Small intestine (tissue), 7 donors: ENCODE measurements around the gene PPP1R14B. TPM values are rescaled to one million over a fixed set of nuclear protein-coding genes. Genes with fewer than 3 reads are reported as not detected.

Experiments used
- DNase-seq, 2 donors: peaks; one replicate each; pipeline versions ENCODE4 v3.0.0 to v3.0.0-alpha.2; 2013
- FAIRE-seq: peaks from 2 replicates; lab custom pipeline; 2012; peaks lifted over from hg19 to GRCh38; lab: Jason Lieb, UNC
- H3K27ac ChIP-seq, 3 donors: one replicate each; pipeline ENCODE4 v1.5.1; 2013; ENCODE audit warnings: low read length in 2 of 3, mild to moderate bottlenecking in 2 of 3, control low read depth in 1 of 3, inconsistent platforms in 1 of 3, low read depth in 1 of 3, moderate library complexity in 1 of 3
- H3K27me3 ChIP-seq, 3 donors: one replicate each; pipeline ENCODE4 v1.6.1; 2013; ENCODE audit warnings: low read length in 3 of 3, inconsistent platforms in 1 of 3; ENCODE audit not compliant: control insufficient read depth in 3 of 3, insufficient read depth in 3 of 3
- H3K36me3 ChIP-seq, 3 donors: one replicate each; pipeline ENCODE4 v1.6.1; 2013; ENCODE audit warnings: low read length in 3 of 3, inconsistent platforms in 1 of 3, low read depth in 1 of 3, mild to moderate bottlenecking in 1 of 3, moderate library complexity in 1 of 3; ENCODE audit not compliant: control insufficient read depth in 3 of 3, insufficient read depth in 2 of 3
- H3K4me1 ChIP-seq, 3 donors: one replicate each; pipeline ENCODE4 v1.6.1; 2013; ENCODE audit warnings: low read length in 2 of 3, inconsistent platforms in 1 of 3, low read depth in 1 of 3, mild to moderate bottlenecking in 1 of 3, moderate library complexity in 1 of 3; ENCODE audit not compliant: control insufficient read depth in 3 of 3, insufficient read depth in 2 of 3
- H3K4me3 ChIP-seq, 3 donors: one replicate each; pipeline ENCODE4 v1.5.1; 2013; ENCODE audit warnings: low read length in 3 of 3, control low read depth in 1 of 3, inconsistent platforms in 1 of 3, low read depth in 1 of 3, mild to moderate bottlenecking in 1 of 3, moderate library complexity in 1 of 3
- H3K9me3 ChIP-seq, 2 donors: one replicate each; pipeline ENCODE4 v1.6.1; 2013; ENCODE audit warnings: low read depth in 1 of 2, low read length in 1 of 2; ENCODE audit not compliant: control insufficient read depth in 2 of 2, insufficient read depth in 1 of 2
- WGBS, 3 donors: extraction: QIAGEN DNeasy Blood & Tissue Kit; methylation state at CpG; one replicate each; pipeline ENCODE4 v1.1.7; 2013; 5-methylcytosine and 5-hydroxymethylcytosine counted together
- polyA plus RNA-seq, 4 donors: library from polyadenylated mRNA; stranded (reverse) in 3 of 4; unstranded in 1 of 4; fragments of 200-250 nt in 3 of 4; fragments of 120-200 nt in 1 of 4; gene quantifications; one replicate each; pipeline versions ENCODE4 v1.2.1 to v1.2.3, GENCODE V29; 2013
- donor health status: healthy with polysubstance abuse.
- donor health status: control.
- donor health status: control.
- donor health status: Bipolar disorder and iron deficiency.
- donor health status: healthy.

The PPP1R14B gene
- polyA plus RNA-seq, 4 donors = 46.9 to 161 (median 143) TPM

DNA sequence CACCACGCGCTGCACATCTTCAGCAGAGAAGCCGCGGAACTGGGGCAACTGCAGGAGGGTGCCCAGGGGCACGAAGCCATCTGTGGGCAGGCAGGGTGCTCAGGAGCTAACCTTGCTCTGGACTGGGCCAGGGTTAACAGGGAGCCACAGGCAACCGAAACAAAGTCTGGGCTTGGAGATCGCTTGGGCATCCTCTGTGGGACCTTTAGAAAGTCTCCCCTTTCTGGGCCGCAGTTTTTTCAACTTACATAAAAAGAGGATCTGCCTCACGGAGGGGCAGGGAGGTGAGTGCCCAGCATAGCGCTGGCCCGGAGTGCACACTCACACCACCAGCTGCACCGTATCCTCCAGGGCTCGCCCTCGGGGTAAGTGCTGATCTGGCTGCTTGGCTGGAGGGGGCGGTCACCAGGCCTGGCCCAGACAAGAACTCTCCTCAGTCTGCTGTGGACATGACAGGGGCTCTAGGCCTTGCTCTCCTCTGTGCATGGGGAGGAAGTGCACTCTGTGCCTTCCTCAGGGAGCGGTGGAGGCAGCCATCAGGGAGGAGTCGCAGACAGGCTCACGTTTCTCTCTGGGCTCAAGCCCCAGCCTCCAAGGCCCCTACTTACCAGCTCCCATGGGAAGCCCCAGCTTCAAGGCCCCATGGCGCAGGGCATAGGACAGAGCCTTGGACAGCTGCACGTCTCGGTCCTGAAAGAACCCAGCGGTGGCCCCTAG is 21.7 kb downstream of the PPP1R14B start:
- 59 to 60% (median 59%) methylated on average over 22 of the region's 22 CpGs for WGBS, 3 donors

DNA sequence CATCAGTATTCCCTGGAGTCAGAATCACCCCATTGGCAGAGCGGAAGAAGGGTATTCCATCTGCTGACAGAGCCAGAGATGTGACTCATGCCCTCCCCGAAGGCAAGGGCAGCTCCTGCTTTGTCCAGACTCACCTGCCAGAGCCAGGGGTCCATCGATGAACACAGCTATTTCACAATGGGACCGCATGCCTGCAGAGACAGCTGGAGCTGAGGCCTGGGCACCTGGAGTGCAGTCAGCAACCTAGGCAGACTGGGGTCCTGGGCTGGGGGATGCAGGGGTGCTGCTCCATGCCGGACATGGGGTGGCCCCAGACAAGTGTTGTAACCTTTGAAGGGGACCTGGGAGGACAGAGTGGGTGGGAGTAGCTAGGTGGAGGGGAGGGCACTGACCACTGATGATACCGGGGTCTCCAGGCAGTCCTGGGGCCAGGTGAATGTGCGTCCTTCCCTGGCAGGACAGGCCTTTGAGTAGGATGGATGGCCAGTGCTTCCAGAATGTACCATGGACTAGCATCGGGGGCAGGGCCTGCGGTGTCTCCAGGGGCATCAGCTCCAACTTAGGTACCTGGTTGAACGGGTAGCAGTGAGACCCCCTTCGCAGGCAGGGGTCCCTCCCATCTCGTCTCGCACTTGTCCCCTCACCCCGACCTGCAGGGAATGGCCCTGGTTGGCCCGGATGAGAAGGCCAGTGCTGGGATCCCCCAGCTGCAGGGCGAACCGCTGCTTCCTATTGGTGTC is 22.4 kb downstream of the PPP1R14B start:
- no peak overlapping the region for H3K4me3 ChIP-seq
- FAIRE-seq = no peak
- H3K36me3 ChIP-seq = peaks cover 4 to 45% (median 6%) of the 10 kb centered on the region in 3 donors
- no peak for DNase-seq
- no peaks in the 10 kb centered on the region for H3K27me3 ChIP-seq
- WGBS, 3 donors = 88 to 91% (median 90%) methylated on average over 17 of the region's 17 CpGs
- peaks cover 0 to 23% (median 1%) of the 10 kb centered on the region in 3 donors for H3K4me1 ChIP-seq
- no peaks in the 10 kb centered on the region for H3K9me3 ChIP-seq
- no peak overlapping the region for H3K27ac ChIP-seq

More for the DNA sequence above, 21.7 kb downstream of the PPP1R14B start:
- no peak for FAIRE-seq
- H3K27me3 ChIP-seq = no peaks in the 10 kb centered on the region
- no peaks in the 10 kb centered on the region for H3K9me3 ChIP-seq
- peaks cover 0 to 38% (median 2%) of the 10 kb centered on the region in 3 donors for H3K36me3 ChIP-seq
- peak overlapping the region in 2 of 3 donors; percentile 73 to 83 for H3K4me3 ChIP-seq
- no peak for DNase-seq
- peaks cover 0 to 30% (median 3%) of the 10 kb centered on the region in 3 donors for H3K4me1 ChIP-seq
- peak overlapping the region; percentile 57 to 82 (median 62) for H3K27ac ChIP-seq

DNA sequence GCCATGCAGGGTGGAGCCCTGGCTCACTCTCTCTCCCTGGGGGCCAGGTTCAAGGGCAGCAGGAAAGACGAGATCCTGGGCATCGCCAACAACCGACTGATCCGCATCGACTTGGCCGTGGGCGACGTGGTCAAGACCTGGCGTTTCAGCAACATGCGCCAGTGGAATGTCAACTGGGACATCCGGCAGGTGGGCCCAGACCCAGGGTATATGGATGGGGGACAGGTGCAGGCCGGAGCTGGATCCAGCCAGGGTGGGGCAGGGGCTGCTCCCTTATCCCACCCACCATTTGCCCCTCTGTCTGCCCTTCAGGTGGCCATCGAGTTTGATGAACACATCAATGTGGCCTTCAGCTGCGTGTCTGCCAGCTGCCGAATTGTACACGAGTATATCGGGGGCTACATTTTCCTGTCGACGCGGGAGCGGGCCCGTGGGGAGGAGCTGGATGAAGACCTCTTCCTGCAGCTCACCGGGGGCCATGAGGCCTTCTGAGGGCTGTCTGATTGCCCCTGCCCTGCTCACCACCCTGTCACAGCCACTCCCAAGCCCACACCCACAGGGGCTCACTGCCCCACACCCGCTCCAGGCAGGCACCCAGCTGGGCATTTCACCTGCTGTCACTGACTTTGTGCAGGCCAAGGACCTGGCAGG is 23.6 kb downstream of the PPP1R14B start:
- Histone ChIP-seq H3K9me3 (no peaks in the 10 kb centered on the region), H3K4me3 (no peak overlapping the region), H3K27ac (peak overlapping the region in 1 of 3 donors; percentile 14), H3K4me1 (peaks cover 0 to 18% (median 1%) of the 10 kb centered on the region in 3 donors), H3K27me3 (no peaks in the 10 kb centered on the region), H3K36me3 (peaks cover 4 to 56% (median 6%) of the 10 kb centered on the region in 3 donors)
- WGBS, 3 donors = 86 to 88% (median 88%) methylated on average over 24 of the region's 24 CpGs
- FAIRE-seq (no peak), DNase-seq (no peak)

DNA sequence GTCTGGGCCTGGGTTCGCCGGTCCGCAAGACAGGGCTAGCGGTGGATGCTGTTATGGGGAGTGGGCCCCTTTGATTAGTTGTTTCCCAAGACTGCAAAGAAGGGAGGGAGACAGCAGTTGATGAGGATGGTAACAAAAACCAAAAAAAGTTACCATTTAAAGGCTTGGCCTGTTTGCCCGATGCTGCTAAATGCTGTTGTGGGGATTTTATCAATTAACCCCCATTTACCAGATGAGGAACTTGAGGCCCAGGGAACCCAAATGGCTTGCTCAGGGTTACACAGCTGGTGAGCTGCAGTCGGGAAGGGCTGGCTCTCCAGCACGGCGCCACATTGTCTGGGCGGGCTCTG is 24.1 kb downstream of the PPP1R14B start:
- 80 to 83% (median 81%) methylated on average over 9 of the region's 9 CpGs for WGBS, 3 donors
- Histone ChIP-seq H3K4me3 (no peak overlapping the region), H3K9me3 (no peaks in the 10 kb centered on the region), H3K36me3 (peaks cover 4 to 58% (median 6%) of the 10 kb centered on the region in 3 donors), H3K27ac (no peak overlapping the region), H3K4me1 (peaks cover 0 to 18% (median 1%) of the 10 kb centered on the region in 3 donors), H3K27me3 (no peaks in the 10 kb centered on the region)
- FAIRE-seq = no peak
- DNase-seq = no peak

DNA sequence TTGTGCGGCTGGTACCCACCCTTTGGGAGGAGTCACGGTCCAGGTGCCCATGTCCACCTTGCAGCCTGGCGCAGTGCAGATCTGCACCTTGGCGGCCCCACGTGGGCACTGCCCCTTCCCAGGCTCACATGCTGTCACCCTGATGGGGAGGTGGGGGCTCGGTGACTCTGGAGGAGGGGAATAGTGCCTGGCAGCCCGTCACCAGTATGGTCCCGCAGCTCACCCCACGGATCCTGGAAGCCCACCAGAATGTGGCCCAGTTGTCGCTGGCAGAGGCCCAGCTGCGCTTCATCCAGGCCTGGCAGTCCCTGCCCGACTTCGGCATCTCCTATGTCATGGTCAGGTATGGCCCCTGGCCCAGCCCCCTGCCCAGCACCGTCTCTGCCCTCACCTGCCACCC is 25.9 kb downstream of the PPP1R14B start:
- H3K27ac ChIP-seq = no peak overlapping the region
- H3K27me3 ChIP-seq = no peaks in the 10 kb centered on the region
- H3K4me1 ChIP-seq = peaks cover 0 to 6% (median 1%) of the 10 kb centered on the region in 3 donors
- H3K4me3 ChIP-seq = no peak overlapping the region
- H3K36me3 ChIP-seq = peaks cover 4 to 63% (median 6%) of the 10 kb centered on the region in 3 donors
- FAIRE-seq (no peak), DNase-seq (no peak)
- WGBS, 3 donors = 91 to 92% (median 91%) methylated on average over 12 to 14 of the region's 14 CpGs
- H3K9me3 ChIP-seq = no peaks in the 10 kb centered on the region

- no peaks in the 10 kb centered on the region for H3K27me3 ChIP-seq
- no peak overlapping the region for H3K27ac ChIP-seq
- 88 to 91% (median 91%) methylated on average over 11 to 17 of the region's 17 CpGs for WGBS, 3 donors
- no peak overlapping the region for H3K4me3 ChIP-seq
- peaks cover 0 to 3% (median 1%) of the 10 kb centered on the region in 3 donors for H3K4me1 ChIP-seq
- FAIRE-seq = no peak
- DNase-seq = no peak
- H3K36me3 ChIP-seq = peaks cover 4 to 67% (median 6%) of the 10 kb centered on the region in 3 donors
- H3K9me3 ChIP-seq = no peaks in the 10 kb centered on the region
These were observed 26.5 kb downstream of the PPP1R14B start for GRCh38 chr11:64220271-64220670.

DNA sequence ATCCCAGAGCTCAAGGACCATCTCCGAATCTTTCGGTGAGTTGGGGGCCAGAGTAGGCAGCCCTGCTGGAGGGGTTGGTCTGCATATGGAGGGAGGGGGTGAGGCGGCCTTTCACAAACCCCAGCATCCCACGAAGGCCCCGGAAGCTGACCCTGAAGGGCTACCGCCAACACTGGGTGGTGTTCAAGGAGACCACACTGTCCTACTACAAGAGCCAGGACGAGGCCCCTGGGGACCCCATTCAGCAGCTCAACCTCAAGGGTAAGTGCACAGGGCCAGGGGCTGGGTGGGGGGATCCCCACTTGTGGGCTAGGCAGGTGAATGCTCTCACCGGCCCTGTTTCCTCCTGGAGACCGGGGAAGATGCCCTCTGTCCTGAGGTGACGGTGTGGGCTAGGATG is 27.0 kb downstream of the PPP1R14B start:
- WGBS, 3 donors = 88 to 95% (median 88%) methylated on average over 8 to 10 of the region's 10 CpGs
- H3K36me3 ChIP-seq = peaks cover 5 to 69% (median 6%) of the 10 kb centered on the region in 3 donors
- no peak overlapping the region for H3K4me3 ChIP-seq
- H3K4me1 ChIP-seq = no peaks in the 10 kb centered on the region
- FAIRE-seq (no peak), DNase-seq (no peak)
- no peaks in the 10 kb centered on the region for H3K9me3 ChIP-seq
- no peak overlapping the region for H3K27ac ChIP-seq
- no peaks in the 10 kb centered on the region for H3K27me3 ChIP-seq

DNA sequence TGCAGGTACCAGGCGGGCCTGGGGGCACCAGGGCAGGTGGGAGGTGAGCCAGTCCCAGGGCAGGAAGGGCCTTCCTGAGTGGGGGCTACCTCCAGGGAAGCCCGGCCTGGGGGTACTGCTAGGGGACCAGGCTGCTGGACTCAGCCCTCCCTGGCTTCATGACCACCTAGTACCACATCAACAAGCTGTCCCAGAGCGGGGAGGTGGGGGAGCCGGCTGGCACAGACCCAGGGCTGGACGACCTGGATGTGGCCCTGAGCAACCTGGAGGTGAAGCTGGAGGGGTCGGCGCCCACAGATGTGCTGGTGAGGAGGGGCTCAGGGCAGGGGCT is 27.4 kb downstream of the PPP1R14B start:
- H3K27me3 ChIP-seq = no peaks in the 10 kb centered on the region
- H3K27ac ChIP-seq = no peak overlapping the region
- 84 to 90% (median 86%) methylated on average over 7 of the region's 7 CpGs for WGBS, 3 donors
- H3K4me3 ChIP-seq = no peak overlapping the region
- H3K36me3 ChIP-seq = peaks cover 5 to 65% (median 6%) of the 10 kb centered on the region in 3 donors
- H3K9me3 ChIP-seq = no peaks in the 10 kb centered on the region
- H3K4me1 ChIP-seq = no peaks in the 10 kb centered on the region
- no peak for DNase-seq
- FAIRE-seq = no peak
